ENCODE measurements around the gene TSNAX.

DNA sequence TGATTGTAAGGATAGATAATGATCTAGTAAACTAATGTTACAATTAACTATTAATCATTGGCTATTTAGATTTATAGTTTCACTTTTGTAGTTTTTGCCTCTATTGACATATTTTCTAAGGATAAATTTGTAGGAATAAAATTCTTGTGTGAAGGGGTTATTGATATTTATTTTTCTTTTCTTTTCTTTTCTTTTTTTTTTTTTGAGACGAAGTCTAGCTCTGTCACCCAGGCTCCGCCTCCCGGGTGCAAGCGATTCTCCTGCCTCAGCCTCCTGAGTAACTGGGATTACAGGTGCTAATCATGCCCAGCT is 74.2 kb downstream of the TSNAX start:
- TF ChIP-seq POLR2A (IDR thresholded peaks at IDR 0.05) (no peak), CTCF (IDR thresholded peaks at IDR 0.05) (no peak)

All from Peyer's patch (tissue), 4 donors.